HCT116 (cell line): ENCODE measurements around the gene EIPR1.

ENCODE experiments used
- CTCF ChIP-seq, 3 experiments: fragments of 200-600 bp in 1 of 3; sonication (generic) in 1 of 3; IDR thresholded peaks in 2 of 3; conservative IDR thresholded peaks in 1 of 3; 2 replicates each; pipeline ENCODE4 v1.5.1; 2012 to 2017; ENCODE audit warnings: low read depth in 2 of 3, low read length in 2 of 3, antibody characterized with exemption in 1 of 3, borderline replicate concordance in 1 of 3, control low read depth in 1 of 3, mild to moderate bottlenecking in 1 of 3, mixed read lengths in 1 of 3, mixed run types in 1 of 3, moderate library complexity in 1 of 3; ENCODE audit not compliant: insufficient read depth in 1 of 3
- POLR2A ChIP-seq: IDR thresholded peaks from 2 replicates; pipeline ENCODE4 v1.7.0; 2011; ENCODE audit warnings: borderline replicate concordance; ENCODE audit not compliant: insufficient read depth, insufficient read length; ENCODE audit errors: extremely low read depth

- TF ChIP-seq POLR2A (no peak), CTCF (IDR thresholded peaks at IDR 0.05 in 2 of 3, conservative IDR thresholded peaks at IDR 0.05 in 1 of 3; ENCODE audit: borderline replicate concordance in 1 of 3, insufficient read depth in 1 of 3, low read depth in 2 of 3, low read length in 2 of 3) (no peak)
These were observed 26.8 kb upstream of the EIPR1 start for GRCh38 chr2:3404349-3404894.
